Neutrophil (primary cell): ENCODE measurements around the gene FKBP2.
A peak's percentile ranks its signal among the peaks of the same experiment; 100 is the strongest.

Source experiments
- H3K27ac ChIP-seq: fragments of 200-600 bp; sonication (generic); 2 replicates; pipeline ENCODE4 v1.5.1; 2016; ENCODE audit warnings: mild to moderate bottlenecking, moderate library complexity
- H3K27me3 ChIP-seq: fragments of 200-600 bp; sonication (generic); 2 replicates; pipeline ENCODE4 v1.6.0; 2016; ENCODE audit warnings: mild to moderate bottlenecking
- H3K36me3 ChIP-seq: fragments of 200-600 bp; sonication (generic); 2 replicates; pipeline ENCODE4 v1.5.1; 2017
- H3K4me1 ChIP-seq, 2 experiments: fragments of 200-600 bp in 1 of 2; sonication (generic) in 1 of 2; 1 replicate in 1 of 2; 2 replicates in 1 of 2; pipeline versions ENCODE4 v1.5.1 to v1.6.1; 2013 to 2016; ENCODE audit warnings: low read depth in 1 of 2, low read length in 1 of 2, mild to moderate bottlenecking in 1 of 2, moderate library complexity in 1 of 2; ENCODE audit not compliant: control insufficient read depth in 1 of 2, insufficient read depth in 1 of 2
- H3K4me3 ChIP-seq, 2 experiments: fragments of 200-600 bp in 1 of 2; sonication (generic) in 1 of 2; 1 replicate in 1 of 2; 2 replicates in 1 of 2; pipeline ENCODE4 v1.5.1; 2013 to 2016; ENCODE audit warnings: low read depth in 1 of 2, low read length in 1 of 2, mild to moderate bottlenecking in 1 of 2, moderate library complexity in 1 of 2
- H3K9me3 ChIP-seq: fragments of 200-600 bp; sonication (generic); 2 replicates; pipeline ENCODE4 v1.5.1; 2016
- TF ChIP-seq, protein P1 (sequence below): fragments of 200-600 bp; sonication (generic); IDR thresholded peaks from 2 replicates; pipeline ENCODE4 v1.5.1; 2016; ENCODE audit warnings: antibody characterized with exemption

FKBP2 gene

DNA sequence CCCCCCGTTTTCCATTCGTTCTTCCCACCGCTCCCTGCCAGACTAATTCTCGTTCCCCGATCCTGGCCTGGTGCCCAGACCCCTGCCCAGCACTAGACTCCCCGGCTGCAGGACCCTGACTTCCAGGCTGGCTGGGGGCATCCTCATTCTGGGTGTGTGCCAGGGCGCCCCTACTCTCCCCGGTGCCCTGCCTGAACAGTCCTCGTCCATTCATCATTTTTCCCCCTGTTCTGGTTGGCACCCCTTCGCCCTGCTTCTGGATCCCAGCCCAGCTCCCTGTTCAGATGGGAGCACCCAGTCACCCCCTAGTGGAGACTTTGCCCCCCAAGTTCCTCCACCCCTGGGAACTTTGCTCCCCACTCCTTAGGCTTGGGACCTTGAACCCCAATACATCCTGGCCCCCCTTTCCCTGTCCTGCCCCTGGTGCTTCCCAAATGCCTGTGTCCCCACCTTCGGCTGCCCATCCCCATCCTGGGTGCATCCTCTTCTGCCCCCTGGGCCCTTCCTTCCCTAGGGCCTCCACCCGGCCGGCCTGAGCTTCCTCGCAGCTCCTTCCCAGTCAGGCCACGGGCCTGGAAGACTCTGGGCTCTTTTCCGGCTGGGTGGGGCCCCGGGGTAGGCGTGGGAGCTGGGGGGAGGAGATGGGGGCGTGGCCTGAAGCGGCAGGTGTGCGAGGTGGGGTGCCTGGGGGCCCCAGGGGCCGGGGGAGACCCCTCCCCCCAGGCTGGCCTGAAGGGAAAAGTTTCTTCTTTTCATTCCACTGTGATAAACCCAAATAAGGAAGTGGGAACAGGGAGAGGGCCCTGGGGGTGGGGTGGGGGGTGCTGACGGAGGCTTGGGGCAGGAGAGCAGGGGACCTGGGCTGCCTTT, 11.3 kb downstream of the FKBP2 start:
- Histone ChIP-seq H3K9me3 (no peaks in the 10 kb centered on the region), H3K27ac (peak overlapping the region; percentile 46), H3K36me3 (peaks cover 22% of the 10 kb centered on the region), H3K4me1 (peaks cover 28 to 37% of the 10 kb centered on the region in 2 experiments), H3K27me3 (peaks cover 9% of the 10 kb centered on the region), H3K4me3 (peak overlapping the region; percentile 74 to 75)
- TF ChIP-seq, protein P1, sequence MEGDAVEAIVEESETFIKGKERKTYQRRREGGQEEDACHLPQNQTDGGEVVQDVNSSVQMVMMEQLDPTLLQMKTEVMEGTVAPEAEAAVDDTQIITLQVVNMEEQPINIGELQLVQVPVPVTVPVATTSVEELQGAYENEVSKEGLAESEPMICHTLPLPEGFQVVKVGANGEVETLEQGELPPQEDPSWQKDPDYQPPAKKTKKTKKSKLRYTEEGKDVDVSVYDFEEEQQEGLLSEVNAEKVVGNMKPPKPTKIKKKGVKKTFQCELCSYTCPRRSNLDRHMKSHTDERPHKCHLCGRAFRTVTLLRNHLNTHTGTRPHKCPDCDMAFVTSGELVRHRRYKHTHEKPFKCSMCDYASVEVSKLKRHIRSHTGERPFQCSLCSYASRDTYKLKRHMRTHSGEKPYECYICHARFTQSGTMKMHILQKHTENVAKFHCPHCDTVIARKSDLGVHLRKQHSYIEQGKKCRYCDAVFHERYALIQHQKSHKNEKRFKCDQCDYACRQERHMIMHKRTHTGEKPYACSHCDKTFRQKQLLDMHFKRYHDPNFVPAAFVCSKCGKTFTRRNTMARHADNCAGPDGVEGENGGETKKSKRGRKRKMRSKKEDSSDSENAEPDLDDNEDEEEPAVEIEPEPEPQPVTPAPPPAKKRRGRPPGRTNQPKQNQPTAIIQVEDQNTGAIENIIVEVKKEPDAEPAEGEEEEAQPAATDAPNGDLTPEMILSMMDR, result peak; percentile 12

DNA sequence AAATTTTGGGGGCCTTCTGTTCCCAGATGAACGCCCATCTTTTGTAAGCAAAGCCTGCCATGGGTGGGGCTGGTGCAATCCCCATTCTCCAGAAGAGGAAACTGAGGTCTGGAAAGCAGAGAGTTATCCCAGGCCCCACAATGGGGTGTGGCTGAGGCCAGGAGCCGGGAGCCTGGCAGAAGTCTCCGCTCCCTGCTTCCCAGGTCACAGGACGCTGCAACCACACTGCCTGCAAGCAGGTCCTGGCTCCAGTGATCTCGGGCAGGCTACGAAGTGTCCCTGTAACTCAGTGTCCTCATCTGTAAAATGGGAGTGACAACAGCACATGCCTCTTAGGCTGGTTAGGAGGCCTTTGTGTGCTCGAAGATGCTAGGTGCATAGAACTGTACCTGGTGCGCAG, 12.1 kb downstream of the FKBP2 start:
- TF ChIP-seq, protein P1, result no peak
- no peak overlapping the region for H3K27ac ChIP-seq
- H3K9me3 ChIP-seq, result no peaks in the 10 kb centered on the region
- H3K4me3 ChIP-seq, result no peak overlapping the region
- peaks cover 22% of the 10 kb centered on the region for H3K36me3 ChIP-seq
- peaks cover 21 to 29% of the 10 kb centered on the region in 2 experiments for H3K4me1 ChIP-seq
- peaks cover 6% of the 10 kb centered on the region for H3K27me3 ChIP-seq

DNA sequence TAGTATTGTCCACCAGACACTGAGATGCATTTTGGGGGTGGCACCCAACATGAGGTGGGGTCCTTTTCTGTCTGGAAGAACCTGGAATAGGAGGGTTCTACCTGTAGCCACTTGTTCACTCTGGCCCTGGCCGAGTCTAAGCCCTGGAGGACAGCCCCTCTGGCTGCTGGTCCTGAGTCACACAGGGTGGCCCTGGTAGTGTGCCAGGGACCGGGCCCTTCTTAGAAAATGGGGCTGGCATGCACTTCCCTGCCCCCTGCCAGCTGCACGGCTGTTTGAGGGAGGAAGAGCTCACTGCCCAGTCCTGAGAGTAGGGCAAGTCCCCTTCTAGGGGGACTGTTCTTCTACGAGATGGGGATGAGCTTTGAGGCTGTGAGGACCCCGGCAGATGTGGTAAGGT, 12.6 kb downstream of the FKBP2 start:
- Histone ChIP-seq H3K36me3 (peaks cover 26% of the 10 kb centered on the region), H3K4me3 (no peak overlapping the region), H3K27me3 (peaks cover 6% of the 10 kb centered on the region), H3K27ac (no peak overlapping the region), H3K4me1 (peaks cover 21 to 28% of the 10 kb centered on the region in 2 experiments), H3K9me3 (no peaks in the 10 kb centered on the region)
- TF ChIP-seq, protein P1, result no peak

DNA sequence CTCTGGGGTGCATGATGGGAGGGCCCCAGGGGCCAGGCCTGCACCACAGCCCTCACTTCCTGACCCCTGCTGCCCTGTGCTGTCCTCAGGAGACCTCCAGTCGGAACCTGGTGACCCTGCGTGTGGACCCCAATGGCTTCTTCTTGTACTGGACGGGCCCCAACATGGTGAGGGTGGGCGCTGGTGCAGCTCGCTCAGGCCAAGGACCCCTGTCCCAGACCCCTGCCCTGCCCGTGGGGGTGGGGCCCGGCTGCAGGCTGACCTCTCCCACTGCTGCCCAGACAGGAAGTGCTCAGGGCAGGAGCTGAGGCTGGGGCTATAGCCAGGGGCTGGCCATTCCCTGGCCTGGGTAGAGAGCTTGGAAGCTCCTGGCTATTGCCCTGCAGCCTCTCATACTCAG, 13.4 kb downstream of the FKBP2 start:
- Histone ChIP-seq H3K27me3 (peaks cover 6% of the 10 kb centered on the region), H3K27ac (no peak overlapping the region), H3K4me1 (peaks cover 21 to 28% of the 10 kb centered on the region in 2 experiments), H3K36me3 (peaks cover 34% of the 10 kb centered on the region), H3K9me3 (no peaks in the 10 kb centered on the region), H3K4me3 (no peak overlapping the region)
- TF ChIP-seq, protein P1, result no peak

DNA sequence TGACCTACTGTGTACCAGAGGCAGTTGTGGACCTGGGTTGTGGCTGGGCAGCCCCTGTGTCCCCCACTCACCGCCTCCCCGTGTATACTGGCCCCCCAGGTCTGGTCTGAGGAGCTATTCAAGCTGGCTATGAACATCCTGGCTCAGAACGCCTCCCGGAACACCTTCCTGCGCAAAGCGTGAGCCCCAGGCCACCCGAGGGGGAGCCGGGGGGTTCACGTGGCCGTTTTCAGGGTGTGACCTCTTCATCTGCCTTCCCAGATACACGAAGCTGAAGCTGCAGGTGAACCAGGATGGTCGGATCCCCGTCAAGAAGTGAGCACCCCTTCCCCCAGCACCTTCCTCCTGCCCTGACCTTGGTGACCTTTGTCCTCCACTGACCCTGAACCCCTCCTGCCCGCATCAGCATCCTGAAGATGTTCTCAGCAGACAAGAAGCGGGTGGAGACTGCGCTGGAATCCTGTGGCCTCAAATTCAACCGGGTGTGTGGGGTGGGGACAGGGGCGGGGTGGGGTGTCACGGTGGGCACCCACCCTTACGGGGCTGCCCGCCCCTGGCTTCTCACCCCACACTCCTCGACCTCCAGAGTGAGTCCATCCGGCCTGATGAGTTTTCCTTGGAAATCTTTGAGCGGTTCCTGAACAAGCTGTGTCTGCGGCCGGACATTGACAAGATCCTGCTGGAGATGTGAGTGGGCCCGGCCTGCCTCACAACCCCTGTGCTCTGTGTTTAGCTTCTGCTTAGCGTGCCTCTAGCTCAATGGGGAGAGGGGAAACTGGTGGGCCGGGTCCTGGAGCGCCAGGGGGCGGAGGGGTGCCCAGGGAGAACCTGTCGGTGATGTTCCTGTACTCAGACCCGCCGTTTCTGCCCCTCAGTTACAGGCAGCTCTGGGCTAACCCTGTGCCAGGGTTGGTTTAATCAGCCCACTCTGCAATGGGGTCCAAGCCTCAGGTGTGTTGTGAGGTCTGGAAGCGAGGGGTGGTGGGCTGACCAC, 14.5 kb downstream of the FKBP2 start:
- Histone ChIP-seq H3K4me3 (no peak overlapping the region), H3K36me3 (peaks cover 37% of the 10 kb centered on the region), H3K27ac (no peak overlapping the region), H3K4me1 (peaks cover 21 to 25% of the 10 kb centered on the region in 2 experiments), H3K27me3 (peaks cover 5% of the 10 kb centered on the region), H3K9me3 (no peaks in the 10 kb centered on the region)
- TF ChIP-seq, protein P1, result no peak
